HG02938 (cell line): ENCODE measurements around the gene CST4.
A peak's percentile ranks its signal among the peaks of the same experiment; 100 is the strongest.
"Not testable (repeated sequence)": the region's sequence is repeated elsewhere in the genome, so short reads cannot be mapped to it uniquely, and the experiment has no call there.

ENCODE experiments used
- ATAC-seq: cut with Tn5 transposase; IDR thresholded peaks from one replicate; pipeline ENCODE4 v1.9.1; 2021; ENCODE audit warnings: mild to moderate bottlenecking, moderate library complexity; ENCODE audit not compliant: unreplicated experiment

Gene CST4

GRCh38 chr20:23645575-23645974, 43.3 kb downstream of the CST4 start:
- ATAC-seq, result no peak

GRCh38 chr20:23644164-23644563, 44.7 kb downstream of the CST4 start:
- ATAC-seq, result no peak

GRCh38 chr20:23643659-23644058, 45.2 kb downstream of the CST4 start:
- no peak for ATAC-seq

GRCh38 chr20:23641936-23642751, 46.7 kb downstream of the CST4 start:
- no peak for ATAC-seq

- ATAC-seq, result no peak
Observed at GRCh38 chr20:23640671-23641667, 47.9 kb downstream of the CST4 start.

- ATAC-seq, result no peak
Observed at GRCh38 chr20:23640018-23640601, 48.7 kb downstream of the CST4 start.

- no peak for ATAC-seq
Observed at GRCh38 chr20:23639490-23639958, 49.3 kb downstream of the CST4 start.

- ATAC-seq, result no peak
Observed at GRCh38 chr20:23638309-23638708, 50.5 kb downstream of the CST4 start.

GRCh38 chr20:23637282-23638221, 51.3 kb downstream of the CST4 start, which contains the start of gene CST3:
CST3 (minus strand) TSS chr20:23637955; CDS start chr20:23637862, 93 bp downstream.
- ATAC-seq, result peak; percentile 37

- no peak for ATAC-seq
Observed at GRCh38 chr20:23636908-23637281, 51.9 kb downstream of the CST4 start.

GRCh38 chr20:23636182-23636907, 52.5 kb downstream of the CST4 start:
- ATAC-seq, result no peak

GRCh38 chr20:23635768-23636090, 53.1 kb downstream of the CST4 start:
- ATAC-seq, result not testable (repeated sequence)
